KG1 (cell line): ENCODE measurements around the gene FARP2.

Source experiments
- DNase-seq: peaks from one replicate; lab custom pipeline; 2025; lab: John Stamatoyannopoulos, UW

The FARP2 gene

GRCh38 chr2:241532733-241533601, 176.9 kb downstream of the FARP2 start:
- DNase-seq, result no peak

DNA sequence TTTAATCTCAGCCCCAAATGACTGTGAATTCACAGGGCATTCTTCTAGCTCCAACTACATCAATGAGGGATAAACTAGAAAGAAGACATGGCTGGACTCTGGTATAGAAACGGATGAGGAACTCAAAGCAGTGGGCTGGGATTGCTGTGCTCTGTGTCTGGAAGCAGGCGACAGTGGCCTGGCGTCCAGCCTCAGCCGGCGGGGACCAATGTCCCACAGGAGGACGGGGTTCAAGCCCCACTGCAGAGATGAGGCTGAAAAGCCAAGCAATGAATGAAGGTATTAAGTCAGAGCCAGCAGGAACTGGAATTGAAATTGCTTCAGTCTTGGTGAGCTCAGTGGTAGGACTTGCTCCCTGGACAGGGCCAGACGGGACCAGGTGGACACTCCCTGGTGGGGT, 178.2 kb downstream of the FARP2 start:
- no peak for DNase-seq

DNA sequence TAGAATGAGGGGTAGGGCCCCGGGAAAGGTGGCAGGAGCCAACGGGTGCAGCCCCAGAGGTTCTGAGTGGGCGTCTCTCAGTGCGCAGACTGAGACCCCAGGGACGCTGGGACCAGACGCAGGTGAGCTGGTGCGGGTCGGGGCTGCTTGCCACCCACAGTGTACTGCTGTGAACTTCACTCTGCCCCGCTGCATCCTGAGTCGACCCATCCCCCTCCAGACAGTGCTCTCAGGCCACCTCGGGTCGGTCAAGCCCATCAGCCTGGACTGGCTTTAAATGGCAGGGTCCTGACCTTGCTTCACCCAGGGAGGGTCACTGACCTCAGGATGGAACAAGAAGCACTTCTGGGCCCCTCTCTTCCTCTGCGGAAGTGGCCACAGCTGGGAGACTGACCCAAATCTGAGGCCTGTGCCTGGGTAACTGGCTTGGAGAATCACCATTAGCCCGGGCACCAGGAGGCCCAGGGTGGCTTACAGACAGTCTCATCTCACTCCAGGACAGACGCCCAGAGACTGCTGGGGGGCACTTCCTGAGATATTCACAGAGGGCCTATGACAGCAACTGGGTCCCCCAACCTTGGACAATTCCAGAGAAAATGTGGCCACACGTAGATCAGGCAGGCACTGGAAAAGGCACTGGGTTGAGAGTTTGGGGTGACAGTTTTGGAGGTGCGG, 178.8 kb downstream of the FARP2 start:
- no peak for DNase-seq

GRCh38 chr2:241535871-241536655, 180.0 kb downstream of the FARP2 start:
- DNase-seq, result no peak

- DNase-seq, result no peak
Measured at GRCh38 chr2:241538838-241539615, 182.9 kb downstream of the FARP2 start.

DNA sequence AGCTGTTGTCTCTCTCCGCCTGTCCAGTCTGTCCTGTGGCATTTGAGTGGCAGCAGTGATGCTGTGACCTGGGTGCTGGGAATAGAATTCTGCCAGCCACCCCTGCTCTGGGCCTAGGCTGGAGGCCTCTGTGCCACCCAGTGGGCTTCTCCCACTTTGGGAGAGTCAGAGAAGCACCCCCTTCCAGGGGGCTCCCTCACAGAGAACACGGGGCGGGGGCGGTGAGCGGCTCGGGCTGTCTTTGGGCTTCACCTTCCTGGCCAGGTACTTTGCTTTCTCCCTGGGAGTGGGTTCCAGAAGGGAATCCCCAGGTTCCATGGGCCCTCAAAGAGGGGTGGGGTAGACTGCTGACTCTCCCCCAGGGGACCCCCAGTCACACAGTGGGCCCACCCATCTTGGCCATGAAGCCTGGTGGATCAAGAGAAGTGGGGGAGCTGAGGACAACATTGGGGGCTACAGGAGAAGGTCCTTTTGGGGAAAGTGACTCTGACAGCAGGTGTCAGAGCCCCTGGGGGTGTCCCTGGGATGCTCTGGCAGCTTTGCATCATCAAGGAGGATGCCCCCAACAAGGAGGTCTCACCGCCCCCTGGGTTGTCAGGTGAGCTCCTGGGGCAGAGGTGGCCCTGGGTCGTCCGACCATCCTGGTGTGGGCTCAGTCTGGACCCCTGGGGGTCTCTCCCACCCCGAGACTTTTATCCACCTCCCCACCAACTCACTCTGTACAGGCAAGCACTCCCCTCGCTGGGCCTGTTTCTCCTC, 183.7 kb downstream of the FARP2 start:
- DNase-seq, result no peak

DNA sequence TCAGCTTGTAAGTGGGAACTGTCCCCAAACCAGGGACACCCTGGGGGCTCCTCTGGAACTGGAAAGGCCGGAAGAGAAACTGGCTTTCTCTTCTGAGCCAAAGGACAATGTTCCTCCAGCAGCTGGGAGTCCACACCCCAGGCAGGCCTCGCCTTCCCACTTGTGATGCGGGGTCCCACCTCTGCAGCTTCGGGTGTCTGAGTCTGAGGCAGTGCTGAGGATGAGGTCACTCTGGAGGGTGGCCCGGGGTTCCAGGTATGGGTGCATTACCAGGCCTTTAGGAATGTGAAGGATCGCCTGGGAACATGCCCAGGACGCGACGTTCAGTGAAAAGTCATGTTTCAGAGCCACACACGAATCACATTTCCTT, 184.3 kb downstream of the FARP2 start:
- DNase-seq, result no peak

GRCh38 chr2:241540771-241541561, 184.9 kb downstream of the FARP2 start:
- no peak for DNase-seq

- DNase-seq, result no peak
Measured at GRCh38 chr2:241541564-241542277, 185.6 kb downstream of the FARP2 start.

DNA sequence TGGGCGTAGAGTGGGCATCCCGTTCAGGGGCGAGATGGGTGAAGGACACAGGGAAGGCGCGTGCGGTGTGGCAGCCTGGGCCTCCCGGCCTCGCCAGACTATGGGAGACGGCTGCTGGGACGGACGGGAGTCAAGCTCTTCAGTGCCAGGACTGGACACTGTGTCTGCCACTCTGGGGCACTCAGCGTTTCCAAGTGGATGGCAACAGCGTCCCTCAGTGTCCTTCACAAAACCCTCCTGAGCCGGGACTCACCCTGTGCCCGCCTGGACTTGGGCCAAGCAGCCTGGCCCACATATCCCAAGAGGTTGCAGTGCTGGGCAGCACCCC, 186.2 kb downstream of the FARP2 start:
- no peak for DNase-seq
